Effector memory CD4-positive, alpha-beta T cell (primary cell): ENCODE measurements around the gene TNS3.
"Not testable (repeated sequence)": the region's sequence is repeated elsewhere in the genome, so short reads cannot be mapped to it uniquely, and the experiment has no call there.

Experiments used
- DNase-seq, 3 donors: peaks; one replicate each; pipeline ENCODE4 v3.0.0-alpha.2; 2020
- H3K27ac ChIP-seq: 2 replicates; pipeline ENCODE4 v1.7.0; 2013; ENCODE audit warnings: mild to moderate bottlenecking, low read length, moderate library complexity; ENCODE audit not compliant: insufficient read depth, poor library complexity, severe bottlenecking
- H3K27me3 ChIP-seq: replicated peaks from 2 replicates; pipeline ENCODE4 v1.7.0; 2013; ENCODE audit warnings: mild to moderate bottlenecking, low read length; ENCODE audit not compliant: insufficient read depth, control insufficient read depth, poor library complexity, severe bottlenecking
- H3K36me3 ChIP-seq: 2 replicates; pipeline ENCODE4 v1.7.0; 2013; ENCODE audit warnings: mild to moderate bottlenecking, low read length, moderate library complexity; ENCODE audit not compliant: control insufficient read depth, insufficient read depth
- H3K4me1 ChIP-seq: 2 replicates; pipeline ENCODE4 v1.7.0; 2013; ENCODE audit warnings: low read length, mild to moderate bottlenecking; ENCODE audit not compliant: control insufficient read depth, insufficient read depth, poor library complexity, severe bottlenecking
- H3K4me3 ChIP-seq: 2 replicates; pipeline ENCODE4 v1.7.0; 2013; ENCODE audit warnings: low read length, low read depth, mild to moderate bottlenecking; ENCODE audit not compliant: insufficient read depth, poor library complexity, severe bottlenecking
- H3K9me3 ChIP-seq: 2 replicates; pipeline ENCODE4 v1.7.0; 2013; ENCODE audit warnings: mild to moderate bottlenecking, low read length, moderate library complexity; ENCODE audit not compliant: control insufficient read depth

Gene TNS3

DNA sequence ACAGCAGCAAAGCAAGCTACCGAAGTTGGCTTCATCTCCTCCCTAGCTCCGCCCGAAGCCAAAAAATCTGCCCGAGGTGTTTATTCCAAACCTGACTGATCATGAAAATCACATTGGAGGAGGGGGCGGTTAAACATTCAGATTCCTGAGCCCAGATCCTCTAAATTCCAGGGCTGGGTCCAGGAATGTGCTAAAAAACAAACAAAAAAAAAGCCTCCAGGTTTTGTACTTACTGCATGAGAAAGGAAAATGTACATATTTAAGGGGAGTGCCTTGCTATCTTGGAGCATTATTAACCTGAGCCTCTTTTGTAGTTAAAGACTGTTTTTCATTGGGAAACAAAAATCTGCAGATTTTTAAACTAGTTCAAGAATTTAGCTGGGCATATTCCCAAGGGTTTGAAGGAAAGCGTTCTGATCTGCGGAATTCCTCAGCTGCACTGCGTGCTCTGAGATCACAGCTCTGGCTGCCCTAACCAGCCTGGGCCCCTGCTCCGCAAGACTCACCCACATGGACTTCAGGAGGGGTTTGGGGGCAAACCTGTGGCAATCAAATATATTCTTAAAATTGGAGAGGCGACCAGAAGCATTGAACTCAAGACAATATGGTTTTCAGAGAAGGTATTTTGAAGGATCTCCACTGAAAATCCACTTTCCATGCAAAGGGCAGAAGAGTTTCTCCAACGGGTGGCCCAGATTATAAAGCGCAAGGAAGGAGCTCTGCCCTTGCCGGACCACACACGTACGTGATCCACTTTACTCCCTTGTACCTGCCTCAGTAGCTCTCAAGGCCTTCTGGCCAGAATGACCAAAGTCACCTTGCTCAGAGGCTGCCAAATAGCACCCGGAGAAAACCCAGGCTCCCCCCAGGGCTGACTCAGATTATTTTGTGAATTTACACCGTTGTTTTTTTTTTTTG, 10.0 kb upstream of the TNS3 start:
- H3K4me1 ChIP-seq: no peaks in the 10 kb centered on the region
- H3K36me3 ChIP-seq: no peaks in the 10 kb centered on the region
- no peaks in the 10 kb centered on the region for H3K27me3 ChIP-seq
- no peak for DNase-seq
- H3K4me3 ChIP-seq: no peak overlapping the region
- H3K27ac ChIP-seq: no peak overlapping the region
- H3K9me3 ChIP-seq: no peaks in the 10 kb centered on the region

DNA sequence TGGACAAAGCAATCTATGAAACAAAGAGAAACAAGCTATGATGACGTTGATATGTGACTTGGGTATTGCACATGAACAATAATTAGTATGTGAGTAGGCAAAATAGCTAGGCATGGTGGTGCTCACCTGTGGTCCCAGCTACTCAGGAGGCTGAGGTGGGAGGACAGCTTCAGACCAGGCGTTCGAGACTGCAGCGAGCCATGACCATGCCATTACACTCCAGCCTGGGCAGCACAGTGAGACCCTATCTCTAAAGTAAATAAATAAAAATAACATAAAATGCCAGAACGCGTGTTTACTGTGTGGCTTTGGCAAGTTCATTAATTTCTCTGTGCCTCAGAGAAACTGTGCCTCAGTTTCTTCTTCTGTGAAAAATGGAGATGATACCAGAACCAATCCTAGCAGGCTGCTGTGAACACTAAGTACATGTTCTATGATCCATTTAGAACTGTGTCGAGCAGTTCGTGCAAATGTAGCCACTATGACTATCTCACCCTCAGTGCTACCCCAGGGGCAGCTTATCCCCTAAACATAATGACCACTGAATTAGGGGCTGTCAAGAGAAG, 9.3 kb upstream of the TNS3 start:
- Histone ChIP-seq H3K27ac (no peak overlapping the region), H3K9me3 (no peaks in the 10 kb centered on the region), H3K4me1 (no peaks in the 10 kb centered on the region), H3K27me3 (no peaks in the 10 kb centered on the region), H3K36me3 (no peaks in the 10 kb centered on the region), H3K4me3 (no peak overlapping the region)
- no peak for DNase-seq

DNA sequence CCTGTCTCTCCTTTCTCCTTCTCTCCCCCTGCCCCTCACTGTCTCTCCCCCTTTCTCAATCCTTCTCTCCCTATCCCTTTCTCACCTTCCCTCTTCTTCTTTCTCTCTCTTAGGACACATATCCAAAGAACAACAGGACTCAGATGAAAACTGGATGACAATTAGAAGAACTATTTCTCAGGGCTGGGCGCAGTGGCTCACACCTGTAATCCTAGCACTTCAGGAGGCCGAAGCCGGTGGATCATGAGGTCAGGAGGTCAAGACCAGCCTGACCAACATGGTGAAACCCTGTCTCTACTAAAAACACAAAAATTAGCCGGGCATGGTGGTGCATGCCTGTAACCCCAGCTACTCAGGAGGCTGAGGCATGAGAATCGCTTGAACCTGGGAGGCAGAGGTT, 8.3 kb upstream of the TNS3 start:
- H3K27ac ChIP-seq, H3K4me1 ChIP-seq, H3K4me3 ChIP-seq, H3K27me3 ChIP-seq, DNase-seq, H3K36me3 ChIP-seq, H3K9me3 ChIP-seq: not testable (repeated sequence)

DNA sequence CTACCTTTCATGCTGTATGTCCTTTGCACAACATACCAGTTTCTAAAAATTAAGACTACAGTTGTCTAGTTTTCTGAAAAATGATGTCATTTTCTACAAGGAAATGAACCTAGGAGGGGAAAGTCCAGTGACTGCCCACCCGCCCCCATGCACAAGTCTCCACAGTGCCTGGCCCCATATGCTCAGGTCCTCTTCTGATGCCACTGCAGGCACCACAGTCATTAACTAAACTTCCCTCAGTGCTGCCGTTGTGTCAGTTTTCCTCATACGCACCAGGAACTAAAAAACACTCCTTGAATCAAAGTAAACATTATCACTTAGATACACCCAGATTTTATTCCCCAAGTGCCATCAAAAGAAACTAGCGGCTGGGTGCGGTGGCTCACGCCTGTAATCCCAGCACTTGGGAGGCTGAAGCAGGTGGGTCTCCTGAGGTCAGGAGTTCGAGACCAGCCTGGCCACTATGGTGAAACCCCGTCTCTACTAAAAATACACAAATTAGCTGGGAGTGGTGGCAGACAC, 6.9 kb upstream of the TNS3 start:
- H3K4me1 ChIP-seq: no peaks in the 10 kb centered on the region
- no peak overlapping the region for H3K4me3 ChIP-seq
- H3K27ac ChIP-seq: no peak overlapping the region
- no peaks in the 10 kb centered on the region for H3K9me3 ChIP-seq
- H3K27me3 ChIP-seq: no peaks in the 10 kb centered on the region
- no peaks in the 10 kb centered on the region for H3K36me3 ChIP-seq
- no peak for DNase-seq

DNA sequence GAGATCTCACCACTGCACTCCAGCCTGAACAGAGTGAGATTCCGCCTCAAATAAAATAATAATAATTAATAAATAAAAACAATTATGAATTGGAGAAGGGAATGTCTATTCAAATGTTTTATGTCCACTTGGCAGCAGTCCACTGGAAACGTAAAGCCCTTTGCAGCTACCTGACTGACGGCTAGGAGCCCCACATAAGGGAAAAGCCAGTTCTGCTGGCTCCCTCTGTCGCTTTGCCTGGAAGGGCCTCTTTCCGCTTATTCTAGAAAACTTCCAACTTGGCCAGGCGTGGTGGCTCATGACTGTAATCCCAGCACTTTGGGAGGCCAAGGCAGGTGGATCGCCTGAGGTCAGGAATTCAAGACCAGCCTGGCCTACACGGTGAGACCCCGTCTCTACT, 6.1 kb upstream of the TNS3 start:
- Histone ChIP-seq H3K9me3 (no peaks in the 10 kb centered on the region), H3K36me3 (no peaks in the 10 kb centered on the region), H3K4me1 (no peaks in the 10 kb centered on the region), H3K27me3 (no peaks in the 10 kb centered on the region), H3K27ac (no peak overlapping the region), H3K4me3 (no peak overlapping the region)
- DNase-seq: no peak

DNA sequence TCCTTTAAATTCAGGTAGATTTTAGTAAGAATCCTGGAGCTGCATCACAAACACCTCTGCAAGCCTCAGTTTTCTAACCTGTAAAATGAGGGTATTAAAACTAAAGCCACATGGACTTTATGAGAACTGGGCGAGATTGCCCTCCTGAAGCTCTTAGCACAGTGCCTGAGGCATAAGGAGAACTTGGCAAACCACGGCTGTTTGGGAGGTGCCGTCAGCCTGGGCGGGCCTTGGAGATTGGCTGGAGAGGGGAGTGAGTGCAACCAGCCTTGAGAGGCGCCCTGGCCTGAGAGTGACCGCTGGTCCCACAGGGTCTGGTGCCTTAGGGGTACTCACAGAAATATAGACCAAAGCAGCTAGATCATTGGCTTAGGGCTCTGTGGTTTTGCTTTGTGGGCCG, 5.4 kb upstream of the TNS3 start:
- no peak for DNase-seq
- Histone ChIP-seq H3K36me3 (no peaks in the 10 kb centered on the region), H3K4me1 (no peaks in the 10 kb centered on the region), H3K27me3 (no peaks in the 10 kb centered on the region), H3K9me3 (no peaks in the 10 kb centered on the region), H3K27ac (no peak overlapping the region), H3K4me3 (no peak overlapping the region)

DNA sequence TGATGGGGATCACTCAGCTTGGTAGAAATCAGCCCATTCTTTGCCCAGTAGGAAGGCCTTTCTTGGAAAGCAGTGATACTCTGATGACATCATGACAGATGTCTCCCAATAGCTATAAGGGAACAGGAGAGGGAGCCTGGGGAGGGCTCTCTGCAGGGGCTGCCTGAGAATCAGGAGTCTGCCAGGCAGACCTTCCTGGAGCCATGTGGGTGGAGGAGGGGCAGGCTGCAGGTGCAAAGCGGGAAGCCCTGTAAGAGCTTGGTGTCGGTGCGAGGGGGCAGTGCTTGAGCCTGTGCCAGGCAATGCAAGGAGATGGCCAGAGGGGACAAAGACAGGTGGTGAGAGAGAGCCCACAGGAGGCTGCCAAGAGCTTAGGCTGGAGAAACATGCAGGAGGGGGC, 5.0 kb upstream of the TNS3 start:
- no peak for DNase-seq
- Histone ChIP-seq H3K36me3 (no peaks in the 10 kb centered on the region), H3K27me3 (no peaks in the 10 kb centered on the region), H3K4me1 (no peaks in the 10 kb centered on the region), H3K27ac (no peak overlapping the region), H3K9me3 (no peaks in the 10 kb centered on the region), H3K4me3 (no peak overlapping the region)

DNA sequence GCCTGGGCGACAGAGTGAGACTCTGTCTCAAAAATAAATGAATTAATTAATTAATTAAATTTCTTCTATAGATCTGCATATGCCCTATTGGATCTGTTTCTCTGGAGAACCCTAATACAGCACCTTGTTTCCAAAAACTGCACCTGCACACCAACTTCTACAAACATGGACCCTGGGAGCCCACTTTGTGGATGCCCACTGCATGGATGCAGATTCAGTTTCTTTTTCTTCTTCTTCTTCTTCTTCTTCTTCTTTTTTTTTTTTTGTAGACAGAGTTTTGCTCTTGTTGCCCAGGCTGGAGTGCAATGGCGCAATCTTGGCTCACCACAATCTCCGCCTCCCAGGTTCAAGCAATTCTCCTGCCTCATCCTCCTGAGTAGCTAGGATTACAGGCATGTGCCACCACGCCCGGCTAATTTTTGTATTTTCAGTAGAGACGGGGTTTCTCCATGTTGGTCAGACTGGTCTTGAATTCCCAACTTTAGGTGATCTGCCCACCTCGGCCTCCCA, 4.3 kb upstream of the TNS3 start:
- DNase-seq, H3K36me3 ChIP-seq, H3K27ac ChIP-seq, H3K4me3 ChIP-seq, H3K9me3 ChIP-seq, H3K27me3 ChIP-seq, H3K4me1 ChIP-seq: not testable (repeated sequence)

DNA sequence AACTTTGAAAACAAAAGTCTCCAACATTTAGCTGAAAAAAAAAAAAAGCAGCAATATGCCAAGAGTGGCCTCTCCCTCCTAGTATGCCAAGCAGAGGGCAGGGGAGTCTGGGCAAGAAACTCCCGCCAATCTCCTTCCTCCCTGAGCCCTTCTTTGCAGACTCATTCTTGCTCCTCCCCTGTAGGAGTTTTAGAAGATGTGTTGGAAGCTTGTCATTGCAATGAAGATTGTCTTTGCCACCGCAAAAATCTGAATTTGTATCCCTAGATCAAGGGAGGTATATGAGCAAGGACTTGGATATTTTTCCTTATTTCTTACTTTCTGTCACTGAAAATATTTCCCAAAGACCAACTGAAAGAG, 2.6 kb upstream of the TNS3 start:
- no peak for DNase-seq
- H3K27ac ChIP-seq: no peak overlapping the region

More for the DNA sequence above, 2.6 kb upstream of the TNS3 start:
- Histone ChIP-seq H3K27me3 (no peaks in the 10 kb centered on the region), H3K4me3 (no peak overlapping the region), H3K4me1 (no peaks in the 10 kb centered on the region), H3K9me3 (no peaks in the 10 kb centered on the region), H3K36me3 (no peaks in the 10 kb centered on the region)
